Lower leg skin (tissue), 3 donors: ENCODE results near the gene FBLN1.
"Not testable (repeated sequence)": the region's sequence is repeated elsewhere in the genome, so short reads cannot be mapped to it uniquely, and the experiment has no call there.

ENCODE experiments used
- CTCF ChIP-seq, 3 donors: fragments of 450-650 bp; IDR thresholded peaks; one replicate each; pipeline ENCODE4 v1.5.1; 2016; ENCODE audit warnings: antibody characterized with exemption in 3 of 3, mild to moderate bottlenecking in 3 of 3, moderate library complexity in 2 of 3
- POLR2A ChIP-seq, 2 donors: fragments of 450-650 bp; IDR thresholded peaks; one replicate each; pipeline ENCODE4 v1.6.1; 2016 to 2017; ENCODE audit warnings: antibody characterized with exemption in 2 of 2, mild to moderate bottlenecking in 1 of 2, moderate library complexity in 1 of 2

GRCh38 chr22:45463691-45464090 lies 39.0 kb upstream of the FBLN1 start:
- not testable (repeated sequence) for TF ChIP-seq CTCF, POLR2A (IDR thresholded peaks at IDR 0.05)
